ENCODE data around the gene LRP5. TPM values are rescaled to one million over a fixed set of nuclear protein-coding genes. Genes with fewer than 3 reads are reported as not detected.

LRP5 gene
- polyA plus RNA-seq, 3 donors, result 0.23 to 0.29 TPM; not detected in 1

DNA sequence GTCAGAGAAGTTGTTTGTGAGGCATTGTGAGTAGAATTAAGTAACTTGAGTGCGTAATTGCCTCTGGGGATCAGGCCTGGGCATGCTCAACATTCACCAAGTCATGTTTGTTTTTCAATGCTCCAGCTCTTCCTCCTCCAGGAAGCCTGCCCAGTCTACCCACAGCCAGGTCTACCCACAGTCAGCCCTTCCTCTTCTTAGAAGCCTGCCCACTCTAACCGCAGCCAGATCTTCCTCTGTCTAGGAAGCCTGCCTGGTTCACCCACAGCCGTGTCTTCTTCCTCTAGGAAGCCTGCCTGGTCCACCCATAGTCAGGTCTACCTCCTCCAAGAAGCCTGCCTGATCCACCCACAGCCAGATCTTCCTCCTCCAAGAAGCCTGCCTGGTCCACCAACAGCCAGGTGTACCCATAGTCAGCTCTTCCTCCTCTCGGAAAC, 25.0 kb downstream of the LRP5 start:
- Mint-ChIP-seq H3K4me1 (peaks cover 17% of the 10 kb centered on the region), H3K27me3 (ENCODE audit: low read depth in 3 of 3) (peaks cover 3 to 6% (median 5%) of the 10 kb centered on the region in 3 donors), H3K4me3 (peak overlapping the region in 1 of 2 donors; percentile 4), H3K9me3 (no peaks in the 10 kb centered on the region), H3K36me3 (no peaks in the 10 kb centered on the region), H3K27ac (peak overlapping the region in 1 of 7 donors; percentile 62)
- Histone ChIP-seq H4K20me1 (ENCODE audit: insufficient read depth, low read length) (no peaks in the 10 kb centered on the region), H3K9me3 (replicated peaks in 1 of 2; ENCODE audit: control insufficient read depth in 1 of 2, insufficient read depth in 1 of 2, low read length in 2 of 2) (no peaks in the 10 kb centered on the region), H3K4me2 (replicated peaks; ENCODE audit: extremely low read depth, low read length, poor library complexity, severe bottlenecking) (no peak overlapping the region), H3K27me3 (ENCODE audit: control insufficient read depth in 2 of 2, insufficient read depth in 2 of 2, low read length in 2 of 2) (no peaks in the 10 kb centered on the region), H3K36me3 (replicated peaks in 1 of 2; ENCODE audit: control insufficient read depth in 1 of 2, insufficient read depth in 2 of 2, low read length in 2 of 2) (no peaks in the 10 kb centered on the region), H3K79me2 (ENCODE audit: insufficient read depth, low read length) (no peaks in the 10 kb centered on the region), H3K4me3 (replicated peaks in 1 of 3; ENCODE audit: low read depth in 2 of 3, low read length in 3 of 3) (no peak overlapping the region), H3K27ac (ENCODE audit: low read depth in 1 of 2, low read length in 2 of 2) (no peak overlapping the region), H3K9ac (ENCODE audit: insufficient read depth, low read length, poor library complexity, severe bottlenecking) (no peak overlapping the region), H2AFZ (ENCODE audit: insufficient read depth, low read depth, low read length, poor library complexity, severe bottlenecking) (no peak overlapping the region), H3K4me1 (ENCODE audit: control insufficient read depth in 1 of 2, insufficient read depth in 2 of 2, low read length in 2 of 2) (peaks cover 9 to 11% of the 10 kb centered on the region in 2 donors)
- peak; percentile 6 to 25 (median 15) for DNase-seq
- WGBS (ENCODE audit: insufficient coverage), result 18% methylated on average over 4 of the region's 4 CpGs
- intact Hi-C loops (cut with micrococcal nuclease), result no loop called here
- TF ChIP-seq, protein P1, sequence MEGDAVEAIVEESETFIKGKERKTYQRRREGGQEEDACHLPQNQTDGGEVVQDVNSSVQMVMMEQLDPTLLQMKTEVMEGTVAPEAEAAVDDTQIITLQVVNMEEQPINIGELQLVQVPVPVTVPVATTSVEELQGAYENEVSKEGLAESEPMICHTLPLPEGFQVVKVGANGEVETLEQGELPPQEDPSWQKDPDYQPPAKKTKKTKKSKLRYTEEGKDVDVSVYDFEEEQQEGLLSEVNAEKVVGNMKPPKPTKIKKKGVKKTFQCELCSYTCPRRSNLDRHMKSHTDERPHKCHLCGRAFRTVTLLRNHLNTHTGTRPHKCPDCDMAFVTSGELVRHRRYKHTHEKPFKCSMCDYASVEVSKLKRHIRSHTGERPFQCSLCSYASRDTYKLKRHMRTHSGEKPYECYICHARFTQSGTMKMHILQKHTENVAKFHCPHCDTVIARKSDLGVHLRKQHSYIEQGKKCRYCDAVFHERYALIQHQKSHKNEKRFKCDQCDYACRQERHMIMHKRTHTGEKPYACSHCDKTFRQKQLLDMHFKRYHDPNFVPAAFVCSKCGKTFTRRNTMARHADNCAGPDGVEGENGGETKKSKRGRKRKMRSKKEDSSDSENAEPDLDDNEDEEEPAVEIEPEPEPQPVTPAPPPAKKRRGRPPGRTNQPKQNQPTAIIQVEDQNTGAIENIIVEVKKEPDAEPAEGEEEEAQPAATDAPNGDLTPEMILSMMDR (IDR thresholded peaks at IDR 0.05), result no peak

DNA sequence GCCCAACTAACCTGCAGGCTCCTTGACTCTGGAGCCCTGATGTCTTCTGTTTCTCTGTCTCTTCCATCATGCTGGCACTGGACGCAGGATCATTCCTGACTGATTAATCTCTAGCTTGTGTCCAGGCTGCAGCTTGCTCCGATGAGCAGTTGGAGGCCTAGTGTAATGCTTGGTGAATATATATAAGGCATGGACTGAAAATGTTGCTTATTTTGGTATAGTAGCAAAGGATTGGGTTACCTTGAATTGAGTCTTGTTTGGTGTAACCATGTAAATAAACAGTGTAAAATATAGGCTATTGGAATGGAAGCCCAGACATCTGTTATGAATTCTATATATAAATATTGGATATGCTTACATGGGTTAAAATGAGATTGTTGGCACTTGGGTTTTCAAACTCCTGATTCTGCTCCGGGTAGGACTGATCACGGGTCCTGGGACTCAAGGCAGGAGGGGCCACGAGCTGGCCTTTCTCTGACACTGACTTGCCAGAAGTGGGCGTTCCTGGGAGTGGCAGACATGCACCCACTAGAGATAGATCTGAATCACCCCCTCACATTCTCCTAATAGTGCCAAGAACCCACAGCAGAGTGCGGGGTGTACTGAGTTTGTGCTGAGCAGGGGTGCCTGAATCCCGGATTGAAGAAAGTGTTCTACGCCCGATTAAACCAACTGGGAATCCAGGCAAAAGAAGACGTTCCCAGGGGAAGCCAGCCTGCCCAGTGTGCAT, 25.8 kb downstream of the LRP5 start:
- Histone ChIP-seq H3K4me3 (replicated peaks in 1 of 3; ENCODE audit: low read depth in 2 of 3, low read length in 3 of 3) (no peak overlapping the region), H3K27ac (ENCODE audit: low read depth in 1 of 2, low read length in 2 of 2) (no peak overlapping the region), H3K9ac (ENCODE audit: insufficient read depth, low read length, poor library complexity, severe bottlenecking) (no peak overlapping the region), H3K9me3 (replicated peaks in 1 of 2; ENCODE audit: control insufficient read depth in 1 of 2, insufficient read depth in 1 of 2, low read length in 2 of 2) (no peaks in the 10 kb centered on the region), H3K27me3 (ENCODE audit: control insufficient read depth in 2 of 2, insufficient read depth in 2 of 2, low read length in 2 of 2) (no peaks in the 10 kb centered on the region), H2AFZ (ENCODE audit: insufficient read depth, low read depth, low read length, poor library complexity, severe bottlenecking) (no peak overlapping the region), H3K36me3 (replicated peaks in 1 of 2; ENCODE audit: control insufficient read depth in 1 of 2, insufficient read depth in 2 of 2, low read length in 2 of 2) (no peaks in the 10 kb centered on the region), H3K4me1 (ENCODE audit: control insufficient read depth in 1 of 2, insufficient read depth in 2 of 2, low read length in 2 of 2) (peaks cover 9 to 11% of the 10 kb centered on the region in 2 donors), H4K20me1 (ENCODE audit: insufficient read depth, low read length) (no peaks in the 10 kb centered on the region), H3K4me2 (replicated peaks; ENCODE audit: extremely low read depth, low read length, poor library complexity, severe bottlenecking) (no peak overlapping the region), H3K79me2 (ENCODE audit: insufficient read depth, low read length) (no peaks in the 10 kb centered on the region)
- intact Hi-C loops (cut with micrococcal nuclease), result no loop called here
- Mint-ChIP-seq H3K4me3 (no peak overlapping the region), H3K9me3 (no peaks in the 10 kb centered on the region), H3K27me3 (ENCODE audit: low read depth in 3 of 3) (peaks cover 3 to 6% (median 5%) of the 10 kb centered on the region in 3 donors), H3K4me1 (peaks cover 17% of the 10 kb centered on the region), H3K36me3 (no peaks in the 10 kb centered on the region), H3K27ac (no peak overlapping the region)
- WGBS (ENCODE audit: insufficient coverage), result 94% methylated on average over 8 of the region's 11 CpGs
- TF ChIP-seq, protein P1 (IDR thresholded peaks at IDR 0.05), result no peak
- no peak for DNase-seq

All from CD14-positive monocyte (primary cell).